MM.1S (cell line): ENCODE results near the gene EPPIN.

Experiments
- DNase-seq: peaks from one replicate; pipeline ENCODE4 v3.0.0-alpha.2; 2015
- H2AFZ ChIP-seq: fragments of 300-600 bp; sonication (generic); 2 replicates; pipeline ENCODE4 v1.6.0; 2016; ENCODE audit warnings: antibody characterized with exemption, low read length
- H3F3A ChIP-seq: fragments of 300-600 bp; sonication (generic); 2 replicates; pipeline ENCODE4 v1.6.1; 2016; ENCODE audit warnings: mild to moderate bottlenecking, antibody characterized with exemption, low read length, moderate library complexity, mixed read lengths; ENCODE audit not compliant: insufficient read depth
- H3K27ac ChIP-seq: fragments of 300-600 bp; sonication (generic); 2 replicates; pipeline ENCODE4 v1.5.1; 2016; ENCODE audit warnings: mild to moderate bottlenecking, low read length
- H3K27me3 ChIP-seq: fragments of 300-600 bp; sonication (generic); replicated peaks from 2 replicates; pipeline ENCODE4 v1.6.0; 2016; ENCODE audit warnings: low read length; ENCODE audit not compliant: insufficient read depth
- H3K36me3 ChIP-seq: fragments of 300-600 bp; sonication (generic); replicated peaks from 2 replicates; pipeline ENCODE4 v1.6.1; 2016; ENCODE audit warnings: mild to moderate bottlenecking, low read length, mixed read lengths; ENCODE audit not compliant: insufficient read depth
- H3K4me1 ChIP-seq: fragments of 300-600 bp; sonication (generic); 2 replicates; pipeline ENCODE4 v1.6.1; 2016; ENCODE audit warnings: low read length, mixed read lengths
- H3K4me2 ChIP-seq: fragments of 300-600 bp; sonication (generic); 2 replicates; pipeline ENCODE4 v1.6.0; 2016; ENCODE audit warnings: low read depth, low read length
- H3K4me3 ChIP-seq: fragments of 300-600 bp; sonication (generic); 2 replicates; pipeline ENCODE4 v1.5.1; 2016; ENCODE audit warnings: low read length, mixed read lengths
- H3K79me2 ChIP-seq: fragments of 300-600 bp; sonication (generic); 2 replicates; pipeline ENCODE4 v1.6.1; 2016; ENCODE audit warnings: mixed run types, low read length, mixed read lengths
- H3K9ac ChIP-seq: fragments of 300-600 bp; sonication (generic); 2 replicates; pipeline ENCODE4 v1.6.1; 2016; ENCODE audit warnings: low read length, mixed read lengths
- H3K9me2 ChIP-seq: fragments of 300-600 bp; sonication (generic); replicated peaks from 2 replicates; pipeline ENCODE4 v1.6.1; 2016; ENCODE audit warnings: mild to moderate bottlenecking, low read length, mixed read lengths; ENCODE audit not compliant: insufficient read depth
- H3K9me3 ChIP-seq: fragments of 300-600 bp; sonication (generic); replicated peaks from 2 replicates; pipeline ENCODE4 v1.6.1; 2016; ENCODE audit warnings: mild to moderate bottlenecking, low read length, mixed read lengths; ENCODE audit not compliant: insufficient read depth
- H4K20me1 ChIP-seq: fragments of 300-600 bp; sonication (generic); 2 replicates; pipeline ENCODE4 v1.6.1; 2016; ENCODE audit warnings: mild to moderate bottlenecking, low read length, moderate library complexity, mixed read lengths; ENCODE audit not compliant: insufficient read depth
- EZH2 ChIP-seq: fragments of 300-600 bp; sonication (generic); optimal IDR thresholded peaks from 2 replicates; pipeline ENCODE3; 2017; ENCODE audit warnings: low read depth, mild to moderate bottlenecking, antibody characterized with exemption, low read length, mixed read lengths
- EZH2phosphoT487 ChIP-seq: fragments of 300-600 bp; sonication (generic); IDR thresholded peaks from 2 replicates; pipeline ENCODE4 v1.6.1; 2018; ENCODE audit warnings: antibody characterized with exemption, low read length
- TF ChIP-seq, protein P1 (sequence below): fragments of 300-600 bp; sonication (generic); IDR thresholded peaks from 2 replicates; pipeline ENCODE4 v1.5.1; 2016; ENCODE audit warnings: antibody characterized with exemption, low read length, mixed read lengths

EPPIN gene

DNA sequence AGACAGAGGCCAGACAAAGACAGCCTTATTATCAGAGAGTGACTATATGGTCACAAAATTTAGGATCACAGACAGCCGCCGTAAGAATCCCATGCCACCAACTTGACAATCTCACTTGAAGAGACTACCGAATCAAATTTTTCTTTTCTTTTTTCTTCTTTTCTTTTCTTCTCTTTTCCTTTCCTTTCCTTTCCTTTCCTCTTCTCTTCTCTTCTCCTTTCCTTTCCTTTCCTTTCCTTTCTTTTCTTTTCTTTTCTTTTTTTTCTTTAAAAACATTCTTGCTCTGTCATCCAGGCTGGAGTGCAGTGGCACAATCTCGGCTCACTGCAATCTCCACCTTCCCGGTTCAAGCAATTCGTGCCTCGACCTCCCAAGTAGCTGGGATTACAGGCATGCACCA, 1.2 kb upstream of the EPPIN start:
- H4K20me1 ChIP-seq: no peaks in the 10 kb centered on the region
- H3K9me3 ChIP-seq: no peaks in the 10 kb centered on the region
- DNase-seq: no peak
- H3K4me3 ChIP-seq: no peak overlapping the region
- no peaks in the 10 kb centered on the region for H3K27me3 ChIP-seq
- no peaks in the 10 kb centered on the region for H3F3A ChIP-seq
- H3K9ac ChIP-seq: no peak overlapping the region
- no peaks in the 10 kb centered on the region for H3K9me2 ChIP-seq
- no peak overlapping the region for H2AFZ ChIP-seq
- no peak overlapping the region for H3K27ac ChIP-seq
- H3K4me2 ChIP-seq: no peak overlapping the region
- TF ChIP-seq EZH2 (no peak), EZH2phosphoT487 (no peak)
- TF ChIP-seq, protein P1, sequence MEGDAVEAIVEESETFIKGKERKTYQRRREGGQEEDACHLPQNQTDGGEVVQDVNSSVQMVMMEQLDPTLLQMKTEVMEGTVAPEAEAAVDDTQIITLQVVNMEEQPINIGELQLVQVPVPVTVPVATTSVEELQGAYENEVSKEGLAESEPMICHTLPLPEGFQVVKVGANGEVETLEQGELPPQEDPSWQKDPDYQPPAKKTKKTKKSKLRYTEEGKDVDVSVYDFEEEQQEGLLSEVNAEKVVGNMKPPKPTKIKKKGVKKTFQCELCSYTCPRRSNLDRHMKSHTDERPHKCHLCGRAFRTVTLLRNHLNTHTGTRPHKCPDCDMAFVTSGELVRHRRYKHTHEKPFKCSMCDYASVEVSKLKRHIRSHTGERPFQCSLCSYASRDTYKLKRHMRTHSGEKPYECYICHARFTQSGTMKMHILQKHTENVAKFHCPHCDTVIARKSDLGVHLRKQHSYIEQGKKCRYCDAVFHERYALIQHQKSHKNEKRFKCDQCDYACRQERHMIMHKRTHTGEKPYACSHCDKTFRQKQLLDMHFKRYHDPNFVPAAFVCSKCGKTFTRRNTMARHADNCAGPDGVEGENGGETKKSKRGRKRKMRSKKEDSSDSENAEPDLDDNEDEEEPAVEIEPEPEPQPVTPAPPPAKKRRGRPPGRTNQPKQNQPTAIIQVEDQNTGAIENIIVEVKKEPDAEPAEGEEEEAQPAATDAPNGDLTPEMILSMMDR: no peak
- no peaks in the 10 kb centered on the region for H3K79me2 ChIP-seq
- H3K4me1 ChIP-seq: no peaks in the 10 kb centered on the region
- no peaks in the 10 kb centered on the region for H3K36me3 ChIP-seq

- Histone ChIP-seq H3K4me2 (no peak overlapping the region), H3F3A (no peaks in the 10 kb centered on the region), H3K4me1 (no peaks in the 10 kb centered on the region), H3K27me3 (no peaks in the 10 kb centered on the region), H3K9me2 (no peaks in the 10 kb centered on the region), H4K20me1 (no peaks in the 10 kb centered on the region), H3K4me3 (no peak overlapping the region), H3K9ac (no peak overlapping the region), H3K27ac (no peak overlapping the region), H2AFZ (no peak overlapping the region), H3K9me3 (no peaks in the 10 kb centered on the region), H3K36me3 (no peaks in the 10 kb centered on the region), H3K79me2 (no peaks in the 10 kb centered on the region)
- DNase-seq: peak; percentile 15
- TF ChIP-seq, protein P1: peak; percentile 27
- TF ChIP-seq EZH2: no peak
Measured at GRCh38 chr20:45545754-45546453, 1.3 kb downstream of the EPPIN start.

DNA sequence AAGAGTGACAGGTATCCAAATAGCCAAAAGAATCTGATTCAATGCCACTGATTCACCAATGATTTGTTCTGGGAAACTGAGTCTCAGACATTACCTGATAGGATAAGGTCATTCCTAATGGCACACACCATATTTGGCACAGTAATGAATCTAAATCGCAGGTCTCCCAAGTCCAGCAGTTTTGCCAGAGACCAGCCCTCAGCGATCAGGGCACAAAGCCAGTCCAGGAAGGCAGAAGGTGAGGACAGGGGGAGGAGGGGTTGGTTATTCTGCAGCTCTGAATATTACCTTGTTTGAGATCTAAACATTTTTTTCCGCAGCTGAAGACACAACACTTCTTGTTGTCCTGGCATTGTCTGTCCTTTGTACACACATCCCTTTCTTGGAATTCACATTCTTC, 1.9 kb downstream of the EPPIN start:
- Histone ChIP-seq H3K27me3 (no peaks in the 10 kb centered on the region), H2AFZ (no peak overlapping the region), H3K4me2 (no peak overlapping the region), H3K79me2 (no peaks in the 10 kb centered on the region), H4K20me1 (no peaks in the 10 kb centered on the region), H3F3A (no peaks in the 10 kb centered on the region), H3K27ac (no peak overlapping the region), H3K9me3 (no peaks in the 10 kb centered on the region), H3K9me2 (no peaks in the 10 kb centered on the region), H3K4me1 (no peaks in the 10 kb centered on the region), H3K4me3 (no peak overlapping the region), H3K9ac (no peak overlapping the region), H3K36me3 (no peaks in the 10 kb centered on the region)
- no peak for DNase-seq
- TF ChIP-seq EZH2phosphoT487 (no peak), EZH2 (no peak)
- TF ChIP-seq, protein P1: no peak
